SIG-M5 (cell line): ENCODE measurements around the gene MRPS23.

Source experiments
- DNase-seq: peaks from one replicate; lab custom pipeline; 2025; lab: John Stamatoyannopoulos, UW

MRPS23 gene

DNA sequence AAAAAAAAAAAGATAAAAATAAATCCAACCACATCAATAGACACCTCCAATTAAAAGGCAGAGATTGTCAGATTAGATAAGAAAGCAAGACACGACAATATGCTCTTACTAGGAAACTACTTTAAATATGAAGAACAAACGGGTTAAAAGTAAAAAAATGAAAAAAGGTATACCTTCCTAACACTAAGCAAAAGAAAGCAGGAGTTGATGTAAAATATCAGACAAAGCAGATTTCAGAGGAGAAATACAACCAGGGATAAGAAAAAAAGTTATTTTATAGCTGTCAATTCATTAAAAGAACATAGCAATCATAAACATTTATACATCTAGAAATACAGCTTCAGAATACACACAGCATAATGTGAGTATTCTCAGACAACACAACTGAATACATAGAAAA is 55.0 kb downstream of the MRPS23 start:
- DNase-seq, result no peak

DNA sequence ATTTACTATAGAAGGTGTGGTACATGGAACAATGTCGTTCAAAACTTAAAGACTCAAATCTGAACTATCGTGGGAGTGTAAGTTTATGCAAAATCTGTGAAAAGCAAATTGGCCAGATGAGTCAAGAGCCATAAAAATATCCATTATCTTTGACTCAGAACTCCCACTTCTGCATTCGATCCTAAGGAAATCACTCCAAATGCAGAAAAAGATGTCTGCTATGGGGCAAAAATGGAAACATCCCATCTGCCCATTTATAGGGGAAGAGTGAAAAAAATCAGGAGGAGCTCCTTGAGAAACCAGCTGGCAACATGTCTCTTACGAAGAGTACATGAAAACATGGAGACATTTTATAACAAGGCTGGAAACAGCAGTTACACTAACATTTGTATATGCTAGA is 61.1 kb downstream of the MRPS23 start:
- no peak for DNase-seq

DNA sequence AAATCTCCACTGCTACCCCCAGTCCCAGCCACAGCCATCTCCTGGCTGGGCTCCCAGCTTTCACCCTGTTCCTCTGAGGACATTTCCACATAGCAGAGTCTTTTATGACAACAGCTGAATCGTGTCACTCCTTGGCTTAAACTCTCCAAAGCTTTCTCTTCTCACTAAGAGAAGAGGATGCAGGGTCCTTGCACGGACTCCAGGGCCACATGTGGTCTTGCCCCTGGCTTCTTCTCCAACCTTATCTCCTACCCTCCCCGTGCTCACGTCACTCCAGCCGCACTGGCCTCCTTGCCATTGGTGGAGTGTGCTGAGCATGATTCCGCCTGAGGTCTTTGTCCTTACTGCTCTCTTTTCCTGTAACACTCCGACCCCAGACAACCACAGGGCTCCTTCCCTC is 64.8 kb downstream of the MRPS23 start:
- no peak for DNase-seq
